OCI-LY1 (cell line): ENCODE measurements around the gene PDE4D.

Source experiments
- H2AFZ ChIP-seq: fragments of 200-600 bp; sonication (generic), shearing (Covaris generic); 2 replicates; pipeline ENCODE4 v1.6.0; 2014; ENCODE audit warnings: antibody characterized with exemption, mild to moderate bottlenecking, low read length
- H3F3A ChIP-seq: fragments of 200-600 bp; sonication (generic), shearing (Covaris generic); 2 replicates; pipeline ENCODE4 v1.6.0; 2014; ENCODE audit warnings: mild to moderate bottlenecking, antibody characterized with exemption, low read length, moderate library complexity; ENCODE audit not compliant: insufficient read depth
- H3K27ac ChIP-seq: fragments of 200-600 bp; sonication (generic); 2 replicates; pipeline ENCODE4 v1.5.1; 2014; ENCODE audit warnings: low read length, mixed run types, mild to moderate bottlenecking, low read depth; ENCODE audit not compliant: poor library complexity, severe bottlenecking
- H3K27me3 ChIP-seq: fragments of 200-600 bp; sonication (generic); 2 replicates; pipeline ENCODE4 v1.6.0; 2014; ENCODE audit warnings: antibody characterized with exemption, mild to moderate bottlenecking, low read length, moderate library complexity; ENCODE audit not compliant: insufficient read depth
- H3K36me3 ChIP-seq: fragments of 200-600 bp; sonication (generic); 2 replicates; pipeline ENCODE4 v1.6.1; 2014; ENCODE audit warnings: mild to moderate bottlenecking, antibody characterized with exemption, low read length, moderate library complexity, mixed read lengths; ENCODE audit not compliant: insufficient read depth
- H3K4me1 ChIP-seq: fragments of 200-600 bp; sonication (generic); 2 replicates; pipeline ENCODE4 v1.5.1; 2014; ENCODE audit warnings: mild to moderate bottlenecking, low read length, moderate library complexity; ENCODE audit not compliant: insufficient read depth, severe bottlenecking
- H3K4me2 ChIP-seq: fragments of 200-600 bp; sonication (generic), shearing (Covaris generic); 2 replicates; pipeline ENCODE4 v1.6.1; 2014; ENCODE audit warnings: low read length
- H3K4me3 ChIP-seq: fragments of 200-600 bp; sonication (generic); 2 replicates; pipeline ENCODE4 v1.5.1; 2014; ENCODE audit warnings: low read length, low read depth, mild to moderate bottlenecking, mixed read lengths; ENCODE audit not compliant: poor library complexity, severe bottlenecking
- H3K79me2 ChIP-seq: fragments of 200-600 bp; shearing (Covaris generic); 2 replicates; pipeline ENCODE4 v1.6.1; 2016; ENCODE audit warnings: mixed run types, low read length, mixed read lengths; ENCODE audit not compliant: insufficient read depth
- H3K9ac ChIP-seq: fragments of 200-600 bp; sonication (generic), shearing (Covaris generic); 2 replicates; pipeline ENCODE4 v1.6.1; 2014; ENCODE audit warnings: mild to moderate bottlenecking, low read length, mixed read lengths
- H3K9me2 ChIP-seq: fragments of 200-600 bp; sonication (generic), shearing (Covaris generic); 2 replicates; pipeline ENCODE4 v1.6.1; 2014; ENCODE audit warnings: low read depth, mild to moderate bottlenecking, low read length, mixed read lengths
- H3K9me3 ChIP-seq: fragments of 200-600 bp; shearing (Covaris generic); 2 replicates; pipeline ENCODE4 v1.6.1; 2014; ENCODE audit warnings: low read length, mixed read lengths
- H4K20me1 ChIP-seq: fragments of 200-600 bp; sonication (generic), shearing (Covaris generic); 2 replicates; pipeline ENCODE4 v1.6.0; 2016; ENCODE audit warnings: mild to moderate bottlenecking, low read length; ENCODE audit not compliant: insufficient read depth
- CTCF ChIP-seq: fragments of 200-600 bp; sonication (generic), shearing (Covaris generic); IDR thresholded peaks from 2 replicates; pipeline ENCODE4 v1.5.1; 2017; ENCODE audit warnings: mild to moderate bottlenecking, antibody characterized with exemption, low read length, moderate library complexity, mixed read lengths
- EZH2 ChIP-seq: fragments of 200-600 bp; sonication (generic), shearing (Covaris generic); IDR thresholded peaks from 2 replicates; pipeline ENCODE4 v1.8.0; 2017; ENCODE audit warnings: borderline replicate concordance, mixed run types, mild to moderate bottlenecking, antibody characterized with exemption, low read length, moderate library complexity, mixed read lengths

PDE4D gene

GRCh38 chr5:58983526-58984452 is 909.7 kb downstream of the PDE4D start:
- Histone ChIP-seq H3K9ac (no peak overlapping the region), H3K36me3 (no peaks in the 10 kb centered on the region), H3F3A (no peaks in the 10 kb centered on the region), H3K4me1 (no peaks in the 10 kb centered on the region), H4K20me1 (no peaks in the 10 kb centered on the region), H3K27me3 (no peaks in the 10 kb centered on the region), H3K9me2 (no peaks in the 10 kb centered on the region), H3K79me2 (no peaks in the 10 kb centered on the region), H2AFZ (no peak overlapping the region), H3K27ac (no peak overlapping the region), H3K4me2 (no peak overlapping the region), H3K4me3 (no peak overlapping the region), H3K9me3 (no peaks in the 10 kb centered on the region)
- TF ChIP-seq EZH2 (no peak), CTCF (no peak)

GRCh38 chr5:58980890-58981289 is 912.6 kb downstream of the PDE4D start:
- no peak overlapping the region for H3K9ac ChIP-seq
- TF ChIP-seq EZH2: no peak
- TF ChIP-seq CTCF: no peak
- H2AFZ ChIP-seq: no peak overlapping the region
- no peak overlapping the region for H3K4me3 ChIP-seq
- H3F3A ChIP-seq: no peaks in the 10 kb centered on the region
- no peaks in the 10 kb centered on the region for H4K20me1 ChIP-seq
- H3K36me3 ChIP-seq: no peaks in the 10 kb centered on the region
- no peak overlapping the region for H3K4me2 ChIP-seq
- no peaks in the 10 kb centered on the region for H3K79me2 ChIP-seq
- H3K9me3 ChIP-seq: no peaks in the 10 kb centered on the region
- H3K27ac ChIP-seq: no peak overlapping the region
- no peaks in the 10 kb centered on the region for H3K9me2 ChIP-seq
- no peaks in the 10 kb centered on the region for H3K27me3 ChIP-seq
- no peaks in the 10 kb centered on the region for H3K4me1 ChIP-seq

GRCh38 chr5:58979090-58979489 is 914.4 kb downstream of the PDE4D start:
- no peaks in the 10 kb centered on the region for H3K4me1 ChIP-seq
- no peak overlapping the region for H3K4me3 ChIP-seq
- H3K27ac ChIP-seq: no peak overlapping the region
- H3K4me2 ChIP-seq: no peak overlapping the region
- H3K9me3 ChIP-seq: no peaks in the 10 kb centered on the region
- TF ChIP-seq CTCF (no peak), EZH2 (no peak)
- no peaks in the 10 kb centered on the region for H3F3A ChIP-seq
- H4K20me1 ChIP-seq: no peaks in the 10 kb centered on the region
- H3K36me3 ChIP-seq: no peaks in the 10 kb centered on the region
- no peak overlapping the region for H2AFZ ChIP-seq
- H3K9ac ChIP-seq: no peak overlapping the region
- no peaks in the 10 kb centered on the region for H3K27me3 ChIP-seq
- H3K9me2 ChIP-seq: no peaks in the 10 kb centered on the region
- no peaks in the 10 kb centered on the region for H3K79me2 ChIP-seq
